Kidney epithelial cell (primary cell): ENCODE results near the gene POTEI. TPM values are rescaled to one million over a fixed set of nuclear protein-coding genes. Genes with fewer than 3 reads are reported as not detected.
"Not testable (repeated sequence)": the region's sequence is repeated elsewhere in the genome, so short reads cannot be mapped to it uniquely, and the experiment has no call there.

Source experiments
- DNase-seq: peaks from one replicate; pipeline ENCODE4 v3.0.0-alpha.2; 2010; ENCODE audit warnings: low read depth
- H3K27me3 ChIP-seq: 2 replicates; pipeline ENCODE4 v1.6.0; 2011; ENCODE audit warnings: low read length; ENCODE audit not compliant: control insufficient read depth, insufficient read depth
- H3K36me3 ChIP-seq: 2 replicates; pipeline ENCODE4 v1.5.1; 2011; ENCODE audit warnings: low read length; ENCODE audit not compliant: control insufficient read depth, insufficient read depth
- H3K4me3 ChIP-seq: 2 replicates; pipeline ENCODE4 v1.5.1; 2011; ENCODE audit warnings: low read depth, mild to moderate bottlenecking, control low read depth, low read length
- total RNA-seq: library from RNA; depleted of rRNA; stranded (reverse); fragments of >200 nt; gene quantifications from 2 replicates; pipeline ENCODE4 v1.2.3, GENCODE V29; 2015

POTEI gene
- total RNA-seq: not detected in 2 replicates

- H3K4me3 ChIP-seq, H3K36me3 ChIP-seq, H3K27me3 ChIP-seq, DNase-seq: not testable (repeated sequence)
Measured at GRCh38 chr2:130509228-130509627, at the start of gene POTEI. Gene POTEI (minus strand): TSS chr2:130509328. CDS start chr2:130509235, 93 bp downstream.

GRCh38 chr2:130556441-130556840 lies 47.3 kb upstream of the POTEI start:
- not testable (repeated sequence) for H3K4me3 ChIP-seq, DNase-seq, H3K36me3 ChIP-seq, H3K27me3 ChIP-seq

GRCh38 chr2:130554178-130554577 lies 45.0 kb upstream of the POTEI start:
- not testable (repeated sequence) for H3K27me3 ChIP-seq, H3K4me3 ChIP-seq, H3K36me3 ChIP-seq, DNase-seq

- H3K27me3 ChIP-seq: not testable (repeated sequence)
Measured at GRCh38 chr2:130549475-130549874, 40.3 kb upstream of the POTEI start.

GRCh38 chr2:130548418-130548817 lies 39.3 kb upstream of the POTEI start:
- not testable (repeated sequence) for H3K4me3 ChIP-seq

More at GRCh38 chr2:130549475-130549874, 40.3 kb upstream of the POTEI start:
- DNase-seq, H3K36me3 ChIP-seq, H3K4me3 ChIP-seq: not testable (repeated sequence)

GRCh38 chr2:130544978-130545377 lies 35.9 kb upstream of the POTEI start:
- not testable (repeated sequence) for DNase-seq, H3K36me3 ChIP-seq, H3K4me3 ChIP-seq, H3K27me3 ChIP-seq

More at GRCh38 chr2:130548418-130548817, 39.3 kb upstream of the POTEI start:
- DNase-seq, H3K27me3 ChIP-seq, H3K36me3 ChIP-seq: not testable (repeated sequence)

GRCh38 chr2:130543785-130544528 lies 34.8 kb upstream of the POTEI start:
- H3K36me3 ChIP-seq, H3K4me3 ChIP-seq, H3K27me3 ChIP-seq, DNase-seq: not testable (repeated sequence)

GRCh38 chr2:130542789-130543188 lies 33.7 kb upstream of the POTEI start:
- H3K27me3 ChIP-seq, DNase-seq, H3K4me3 ChIP-seq, H3K36me3 ChIP-seq: not testable (repeated sequence)

- not testable (repeated sequence) for DNase-seq, H3K27me3 ChIP-seq, H3K36me3 ChIP-seq, H3K4me3 ChIP-seq
Measured at GRCh38 chr2:130538271-130538670, 29.1 kb upstream of the POTEI start.

- not testable (repeated sequence) for H3K4me3 ChIP-seq, H3K27me3 ChIP-seq, H3K36me3 ChIP-seq, DNase-seq
Measured at GRCh38 chr2:130536654-130537053, 27.5 kb upstream of the POTEI start.

- H3K4me3 ChIP-seq, H3K27me3 ChIP-seq, DNase-seq, H3K36me3 ChIP-seq: not testable (repeated sequence)
Measured at GRCh38 chr2:130531672-130532071, 22.5 kb upstream of the POTEI start.

- not testable (repeated sequence) for H3K27me3 ChIP-seq, DNase-seq, H3K36me3 ChIP-seq, H3K4me3 ChIP-seq
Measured at GRCh38 chr2:130531225-130531624, 22.1 kb upstream of the POTEI start.

- not testable (repeated sequence) for DNase-seq, H3K27me3 ChIP-seq, H3K36me3 ChIP-seq, H3K4me3 ChIP-seq
Measured at GRCh38 chr2:130530212-130530611, 21.1 kb upstream of the POTEI start.

GRCh38 chr2:130529545-130529944 lies 20.4 kb upstream of the POTEI start:
- DNase-seq, H3K27me3 ChIP-seq, H3K36me3 ChIP-seq, H3K4me3 ChIP-seq: not testable (repeated sequence)

GRCh38 chr2:130527365-130527967 lies 18.3 kb upstream of the POTEI start:
- not testable (repeated sequence) for H3K36me3 ChIP-seq, DNase-seq, H3K4me3 ChIP-seq, H3K27me3 ChIP-seq
